Loucy (cell line): ENCODE data around the gene CNTNAP2.

Experiments used
- H2AFZ ChIP-seq: fragments of 200-600 bp; sonication (generic); 2 replicates; pipeline ENCODE4 v1.6.0; 2016; ENCODE audit warnings: antibody characterized with exemption, mild to moderate bottlenecking, low read length, moderate library complexity
- H3F3A ChIP-seq: fragments of 200-600 bp; 2 replicates; pipeline ENCODE4 v1.6.0; 2016; ENCODE audit warnings: antibody characterized with exemption, low read depth, mild to moderate bottlenecking
- H3K27me3 ChIP-seq: fragments of 200-600 bp; sonication (generic); 2 replicates; pipeline ENCODE4 v1.6.1; 2014; ENCODE audit warnings: low read length, mild to moderate bottlenecking; ENCODE audit not compliant: insufficient read depth, poor library complexity, severe bottlenecking
- H3K36me3 ChIP-seq: fragments of 200-600 bp; sonication (generic); 2 replicates; pipeline ENCODE4 v1.6.1; 2016; ENCODE audit warnings: low read length; ENCODE audit not compliant: insufficient read depth
- H3K4me1 ChIP-seq: fragments of 200-600 bp; sonication (generic); 2 replicates; pipeline ENCODE4 v1.5.1; 2014; ENCODE audit warnings: low read length, mild to moderate bottlenecking; ENCODE audit not compliant: insufficient read depth, poor library complexity, severe bottlenecking
- H3K4me2 ChIP-seq: fragments of 200-600 bp; sonication (generic); 2 replicates; pipeline ENCODE4 v1.6.0; 2014; ENCODE audit warnings: antibody characterized with exemption, low read length, low read depth, mild to moderate bottlenecking; ENCODE audit not compliant: poor library complexity, severe bottlenecking
- H3K4me3 ChIP-seq: fragments of 200-600 bp; sonication (generic); 2 replicates; pipeline ENCODE4 v1.5.1; 2014; ENCODE audit warnings: low read length, mild to moderate bottlenecking, mixed read lengths; ENCODE audit not compliant: poor library complexity, severe bottlenecking
- H3K79me2 ChIP-seq: fragments of 200-600 bp; sonication (generic); 2 replicates; pipeline ENCODE4 v1.6.1; 2014; ENCODE audit warnings: low read length; ENCODE audit not compliant: insufficient read depth
- H3K9ac ChIP-seq: fragments of 200-600 bp; sonication (generic); 2 replicates; pipeline ENCODE4 v1.6.0; 2014; ENCODE audit warnings: mild to moderate bottlenecking, low read depth, low read length, moderate library complexity; ENCODE audit not compliant: poor library complexity, severe bottlenecking
- H3K9me2 ChIP-seq: fragments of 200-600 bp; sonication (generic); replicated peaks from 2 replicates; pipeline ENCODE4 v1.6.1; 2016; ENCODE audit warnings: low read depth, low read length, mixed read lengths
- H3K9me3 ChIP-seq: fragments of 200-600 bp; sonication (generic); 2 replicates; pipeline ENCODE4 v1.6.1; 2014; ENCODE audit warnings: mild to moderate bottlenecking, antibody characterized with exemption, low read length, low read depth; ENCODE audit not compliant: insufficient read depth
- H4K20me1 ChIP-seq: fragments of 200-600 bp; sonication (generic); 2 replicates; pipeline ENCODE4 v1.6.0; 2014; ENCODE audit warnings: antibody characterized with exemption, low read length, mild to moderate bottlenecking; ENCODE audit not compliant: insufficient read depth, poor library complexity, severe bottlenecking
- CTCF ChIP-seq: fragments of 200-600 bp; sonication (generic); conservative IDR thresholded peaks from 2 replicates; pipeline ENCODE4 v1.5.1; 2014; ENCODE audit warnings: mild to moderate bottlenecking, antibody characterized with exemption, low read length
- EZH2phosphoT487 ChIP-seq: fragments of 200-600 bp; IDR thresholded peaks from 2 replicates; pipeline ENCODE4 v1.6.1; 2018; ENCODE audit warnings: antibody characterized with exemption, mild to moderate bottlenecking, moderate library complexity, borderline replicate concordance

CNTNAP2 gene

GRCh38 chr7:146690987-146691386 is 574.4 kb downstream of the CNTNAP2 start:
- H3K4me3 ChIP-seq = no peak overlapping the region
- H3K36me3 ChIP-seq = no peaks in the 10 kb centered on the region
- no peak overlapping the region for H2AFZ ChIP-seq
- TF ChIP-seq CTCF = no peak
- TF ChIP-seq EZH2phosphoT487 = no peak
- no peaks in the 10 kb centered on the region for H3K79me2 ChIP-seq
- no peaks in the 10 kb centered on the region for H3K9me3 ChIP-seq
- no peak overlapping the region for H3K9ac ChIP-seq
- no peaks in the 10 kb centered on the region for H3F3A ChIP-seq
- no peaks in the 10 kb centered on the region for H3K27me3 ChIP-seq
- no peaks in the 10 kb centered on the region for H3K9me2 ChIP-seq
- H3K4me1 ChIP-seq = no peaks in the 10 kb centered on the region
- H4K20me1 ChIP-seq = no peaks in the 10 kb centered on the region
- H3K4me2 ChIP-seq = no peak overlapping the region

- Histone ChIP-seq H3K36me3 (no peaks in the 10 kb centered on the region), H3K79me2 (no peaks in the 10 kb centered on the region), H3K4me1 (no peaks in the 10 kb centered on the region), H3K9me2 (no peaks in the 10 kb centered on the region), H2AFZ (no peak overlapping the region), H3F3A (no peaks in the 10 kb centered on the region), H3K4me3 (no peak overlapping the region), H4K20me1 (no peaks in the 10 kb centered on the region), H3K4me2 (no peak overlapping the region), H3K27me3 (no peaks in the 10 kb centered on the region), H3K9me3 (no peaks in the 10 kb centered on the region), H3K9ac (no peak overlapping the region)
- TF ChIP-seq CTCF (no peak), EZH2phosphoT487 (no peak)
These were observed 582.5 kb downstream of the CNTNAP2 start for GRCh38 chr7:146698995-146699610.

- H3K9ac ChIP-seq = no peak overlapping the region
- no peaks in the 10 kb centered on the region for H3K9me3 ChIP-seq
- H3K79me2 ChIP-seq = no peaks in the 10 kb centered on the region
- H3K27me3 ChIP-seq = no peaks in the 10 kb centered on the region
- H3K4me3 ChIP-seq = no peak overlapping the region
- H3K9me2 ChIP-seq = no peaks in the 10 kb centered on the region
- H2AFZ ChIP-seq = no peak overlapping the region
- H3K4me1 ChIP-seq = no peaks in the 10 kb centered on the region
- H3K4me2 ChIP-seq = no peak overlapping the region
- no peak for TF ChIP-seq EZH2phosphoT487
- no peak for TF ChIP-seq CTCF
- no peaks in the 10 kb centered on the region for H3K36me3 ChIP-seq
- no peaks in the 10 kb centered on the region for H3F3A ChIP-seq
- H4K20me1 ChIP-seq = no peaks in the 10 kb centered on the region
These were observed 583.5 kb downstream of the CNTNAP2 start for GRCh38 chr7:146700015-146700560.
